ENCODE measurements around the gene ARMH1. TPM values are rescaled to one million over a fixed set of nuclear protein-coding genes. Genes with fewer than 3 reads are reported as not detected.
A peak's percentile ranks its signal among the peaks of the same experiment; 100 is the strongest.

The ARMH1 gene
- polyA plus RNA-seq, 1 of the 3 experiments (the other 2 are of a cell fraction): 6.6 TPM

GRCh38 chr1:44631333-44631646, 43.2 kb upstream of the ARMH1 start:
- Histone ChIP-seq H3K27me3 (ENCODE audit: insufficient read depth) (no peaks in the 10 kb centered on the region), H4K20me1 (ENCODE audit: insufficient read depth) (no peaks in the 10 kb centered on the region), H3K4me1 (ENCODE audit: control insufficient read depth in 1 of 2, insufficient read depth in 2 of 2, low read depth in 1 of 2, low read length in 1 of 2) (peaks cover 4 to 38% of the 10 kb centered on the region in 2 experiments; a peak in 1 of 4 replicates), H3K36me3 (replicated peaks in 1 of 2; ENCODE audit: control insufficient read depth in 1 of 2, insufficient read depth in 2 of 2, low read length in 1 of 2) (peaks cover 13 to 34% of the 10 kb centered on the region in 2 experiments), H3K27ac (ENCODE audit: low read depth in 2 of 2, low read length in 1 of 2) (peak overlapping the region; percentile 83 to 89), H2AFZ (ENCODE audit: low read depth) (peak overlapping the region; percentile 94), H3K79me2 (ENCODE audit: insufficient read depth) (peaks cover 13% of the 10 kb centered on the region; the same call in 1 of the 2 replicates), H3F3A (replicated peaks; ENCODE audit: insufficient read depth) (peaks cover 26% of the 10 kb centered on the region), H3K9me3 (no peaks in the 10 kb centered on the region), H3K4me2 (peak overlapping the region; percentile 78), H3K4me3 (ENCODE audit: low read depth in 2 of 2, low read length in 1 of 2) (peak overlapping the region; percentile 74 to 77), H3K9ac (peak overlapping the region; percentile 91), H3K9me2 (no peaks in the 10 kb centered on the region)
- TF ChIP-seq MAX (IDR thresholded peaks at IDR 0.05; ENCODE audit: low read depth) (no peak), EP300 (IDR thresholded peaks at IDR 0.05; ENCODE audit: borderline replicate concordance in 1 of 2, low read depth in 1 of 2, low read length in 1 of 2) (no peak), FOSL2 (IDR thresholded peaks at IDR 0.05; ENCODE audit: borderline replicate concordance, low read depth) (no peak)
- no peak for DNase-seq
- 28% methylated on average over 8 of the region's 8 CpGs for WGBS (ENCODE audit: low lambda C conversion rate)
- ChIA-PET CTCF (interaction anchor here (1.3 to 15.4 kb wide), 7 partner anchors 14 to 62 kb away, joined by 3 to 163 read pairs (median 4); no protein-coding TSS in a partner anchor), POLR2A (interaction anchor here (0.7 to 3.9 kb wide), 9 partner anchors 10 to 418 kb away, joined by 3 to 50 read pairs (median 13); partner anchors contain the start of genes ARMH1 and TMEM53)

GRCh38 chr1:44631647-44632539, 42.6 kb upstream of the ARMH1 start:
- 2% methylated on average over 14 of the region's 88 CpGs for WGBS (ENCODE audit: low lambda C conversion rate)
- H3K79me2 ChIP-seq (ENCODE audit: insufficient read depth): peaks cover 13% of the 10 kb centered on the region; the same call in 1 of the 2 replicates
- no peaks in the 10 kb centered on the region for H3K9me2 ChIP-seq
- no peaks in the 10 kb centered on the region for H3K9me3 ChIP-seq
- peak overlapping the region; percentile 74 to 77 for H3K4me3 ChIP-seq (ENCODE audit: low read depth in 2 of 2, low read length in 1 of 2)
- H3K9ac ChIP-seq: peak overlapping the region; percentile 91
- no peaks in the 10 kb centered on the region for H3K27me3 ChIP-seq (ENCODE audit: insufficient read depth)
- H3F3A ChIP-seq (replicated peaks; ENCODE audit: insufficient read depth): peaks cover 26% of the 10 kb centered on the region
- peak overlapping the region; percentile 95 for H3K4me2 ChIP-seq
- TF ChIP-seq REST (IDR thresholded peaks at IDR 0.05; ENCODE audit: low read depth, low read length) (peak; percentile 7; the same call in 1 of the 2 replicates), USF2 (IDR thresholded peaks at IDR 0.05; ENCODE audit: borderline replicate concordance, low read depth, low read length) (peak; percentile 65), POLR2AphosphoS5 (IDR thresholded peaks at IDR 0.05; ENCODE audit: low read depth, low read length) (peak; percentile 74), SMC3 (IDR thresholded peaks at IDR 0.05; ENCODE audit: low read depth, low read length) (no peak), FOXJ3 (CRISPR knock-in tag; IDR thresholded peaks at IDR 0.05) (peak; percentile 25; the same call in 1 of the 2 replicates), TAF1 (IDR thresholded peaks at IDR 0.05; ENCODE audit: borderline replicate concordance, low read depth, low read length) (peak; percentile 78), MAX (IDR thresholded peaks at IDR 0.05; ENCODE audit: low read depth) (peak; percentile 86), NRF1 (IDR thresholded peaks at IDR 0.05; ENCODE audit: low read depth, low read length) (no peak), SIN3A (IDR thresholded peaks at IDR 0.05; ENCODE audit: borderline replicate concordance, low read depth, low read length) (0 out of 2 replicates have a peak, but pooled peaks have one; percentile 26), FOSL2 (IDR thresholded peaks at IDR 0.05; ENCODE audit: borderline replicate concordance, low read depth) (no peak), USF1 (IDR thresholded peaks at IDR 0.05; ENCODE audit: borderline replicate concordance, low read depth) (peak; percentile 95), ELF1 (IDR thresholded peaks at IDR 0.05) (peak; percentile 91), MXI1 (IDR thresholded peaks at IDR 0.05; ENCODE audit: low read depth, low read length) (peak; percentile 26; the same call in 1 of the 2 replicates), YY1 (IDR thresholded peaks at IDR 0.05; ENCODE audit: low read depth) (peak; percentile 92)
- H4K20me1 ChIP-seq (ENCODE audit: insufficient read depth): no peaks in the 10 kb centered on the region
- H3K27ac ChIP-seq (ENCODE audit: low read depth in 2 of 2, low read length in 1 of 2): peak overlapping the region; percentile 83 to 89
- H3K4me1 ChIP-seq (ENCODE audit: control insufficient read depth in 1 of 2, insufficient read depth in 2 of 2, low read depth in 1 of 2, low read length in 1 of 2): peaks cover 4 to 44% of the 10 kb centered on the region in 2 experiments; a peak in 1 of 4 replicates
- H2AFZ ChIP-seq (ENCODE audit: low read depth): peak overlapping the region; percentile 94
- ChIA-PET CTCF (interaction anchor here (0.8 to 15.4 kb wide), 12 partner anchors 9 to 63 kb away, joined by 3 to 163 read pairs (median 4); no protein-coding TSS in a partner anchor), POLR2A (interaction anchor here (0.7 to 3.9 kb wide), 10 partner anchors 10 to 419 kb away, joined by 3 to 50 read pairs (median 10); partner anchors contain the start of genes ARMH1 and TMEM53)
- peaks cover 17 to 40% of the 10 kb centered on the region in 2 experiments for H3K36me3 ChIP-seq (replicated peaks in 1 of 2; ENCODE audit: control insufficient read depth in 1 of 2, insufficient read depth in 2 of 2, low read length in 1 of 2)
- peak; percentile 97 for DNase-seq
